HepG2 (cell line): ENCODE data around the gene PCP4L1. TPM values are rescaled to one million over a fixed set of nuclear protein-coding genes. Genes with fewer than 3 reads are reported as not detected.

Source experiments
- ATAC-seq: fragments of 200-7000 bp; cut with Tn5 transposase; 3 replicates; pipeline ENCODE4 v1.9.1; 2020; ENCODE audit warnings: mild to moderate bottlenecking, moderate library complexity
- BruUV-seq: library from RNA; stranded (reverse); fragments of 400-500 nt; replicated peaks from 2 replicates; lab custom pipeline; 2021; lab: Mats Ljungman, UMichigan
- CTCF ChIA-PET: fragments of 300-600 bp; formaldehyde crosslinking; extraction: SDS; loops from one replicate; lab custom pipeline; 2021; ENCODE audit warnings: low total read pairs, inconsistent platforms, low intra/inter-chr PET ratio; lab: Yijun Ruan, JAX
- POLR2A ChIA-PET: fragments of 350-600 bp; sonication (Branson Sonifier 250); formaldehyde crosslinking; loops from one replicate; lab custom pipeline; 2020; ENCODE audit warnings: antibody characterized with exemption, inconsistent platforms; lab: Yijun Ruan, JAX
- DNase-seq: peaks from one replicate; pipeline ENCODE4 v3.0.0-alpha.2; 2015; ENCODE audit warnings: low spot score
- FAIRE-seq: peaks from 3 replicates; lab custom pipeline; 2011; peaks lifted over from hg19 to GRCh38; lab: Jason Lieb, UNC
- H2AFZ ChIP-seq: one replicate; pipeline ENCODE4 v1.6.1; 2011; ENCODE audit warnings: low read length, inconsistent platforms
- H3K27ac ChIP-seq: fragments of 300-600 bp; 3 replicates; pipeline ENCODE4 v1.8.0; 2011; ENCODE audit warnings: mixed run types, mild to moderate bottlenecking, mixed read lengths, low read length, inconsistent platforms; ENCODE audit not compliant: insufficient read depth; ENCODE audit errors: extremely low read length
- H3K27me3 ChIP-seq, 2 experiments: fragments of 200-600 bp in 1 of 2; 2 replicates in 1 of 2; 3 replicates in 1 of 2; pipeline versions ENCODE4 v1.6.0 to v1.8.0; 2011; ENCODE audit warnings: low read length in 2 of 2, mild to moderate bottlenecking in 2 of 2, moderate library complexity in 2 of 2, inconsistent platforms in 1 of 2; ENCODE audit not compliant: insufficient read depth in 2 of 2, control insufficient read depth in 1 of 2
- H3K36me3 ChIP-seq, 2 experiments: fragments of 200-600 bp in 1 of 2; replicated peaks in 1 of 2; 2 replicates in 1 of 2; 3 replicates in 1 of 2; pipeline versions ENCODE4 v1.5.1 to v1.8.0; 2011; ENCODE audit warnings: low read length in 2 of 2, inconsistent platforms in 1 of 2; ENCODE audit not compliant: insufficient read depth in 2 of 2, control insufficient read depth in 1 of 2
- H3K4me1 ChIP-seq: 2 replicates; pipeline ENCODE4 v1.5.1; 2012; ENCODE audit warnings: low read length, inconsistent platforms; ENCODE audit not compliant: insufficient read depth
- H3K4me2 ChIP-seq: 2 replicates; pipeline ENCODE4 v1.6.0; 2011; ENCODE audit warnings: low read depth, low read length, inconsistent platforms
- H3K4me3 ChIP-seq, 3 experiments: fragments of 200-600 bp in 1 of 3; sonication (generic), shearing (Covaris generic) in 1 of 3; replicated peaks in 1 of 3; 2 replicates each; pipeline ENCODE4 v1.5.1; 2011 to 2016; ENCODE audit warnings: low read length in 3 of 3, inconsistent platforms in 2 of 3, low read depth in 2 of 3, mild to moderate bottlenecking in 2 of 3, control low read depth in 1 of 3, mixed read lengths in 1 of 3; ENCODE audit not compliant: insufficient read depth in 1 of 3
- H3K79me2 ChIP-seq: one replicate; pipeline ENCODE4 v1.6.1; 2011; ENCODE audit warnings: low read length, inconsistent platforms; ENCODE audit not compliant: insufficient read depth
- H3K9ac ChIP-seq: 2 replicates; pipeline ENCODE4 v1.6.0; 2011; ENCODE audit warnings: mild to moderate bottlenecking, low read depth, low read length, inconsistent platforms; ENCODE audit not compliant: insufficient read depth
- H3K9me3 ChIP-seq: 2 replicates; pipeline ENCODE4 v1.5.1; 2012; ENCODE audit warnings: mild to moderate bottlenecking, low read length
- H4K20me1 ChIP-seq: 2 replicates; pipeline ENCODE4 v1.6.0; 2011; ENCODE audit warnings: inconsistent platforms, mild to moderate bottlenecking, low read length, moderate library complexity; ENCODE audit not compliant: insufficient read depth
- CCDC6 ChIP-seq: sonication (generic); formaldehyde crosslinking; IDR thresholded peaks from 2 replicates; pipeline ENCODE4 v1.8.1; 2022; ENCODE audit warnings: mild to moderate bottlenecking, missing genetic modification reagents, moderate library complexity
- HMGA1 ChIP-seq: sonication (generic); formaldehyde crosslinking; conservative IDR thresholded peaks from 2 replicates; pipeline ENCODE4 v1.4.0; 2020; ENCODE audit warnings: missing genetic modification reagents
- MYPOP ChIP-seq: sonication (generic); formaldehyde crosslinking; IDR thresholded peaks from 2 replicates; pipeline ENCODE4 v1.8.1; 2023; ENCODE audit warnings: mild to moderate bottlenecking, moderate library complexity, missing genetic modification reagents
- POLR2G ChIP-seq: fragments of 200-400 bp; formaldehyde crosslinking; IDR thresholded peaks from 2 replicates; pipeline ENCODE4 v1.6.1; 2018; ENCODE audit warnings: mild to moderate bottlenecking, low read depth, low read length, moderate library complexity
- SRSF1 ChIP-seq: fragments of 200-400 bp; formaldehyde crosslinking; optimal IDR thresholded peaks from 2 replicates; pipeline ENCODE3; 2017; ENCODE audit warnings: mild to moderate bottlenecking, low read depth, low read length, moderate library complexity
- ZNF263 ChIP-seq: sonication (generic); formaldehyde crosslinking; IDR thresholded peaks from 2 replicates; pipeline ENCODE4 v1.4.0; 2020; ENCODE audit warnings: missing genetic modification reagents
- ZNF274 ChIP-seq: sonication (generic); formaldehyde crosslinking; IDR thresholded peaks from 2 replicates; pipeline ENCODE4 v1.5.1; 2020; ENCODE audit warnings: mild to moderate bottlenecking, missing genetic modification reagents
- ZNF75D ChIP-seq: sonication (generic); formaldehyde crosslinking; IDR thresholded peaks from 2 replicates; pipeline ENCODE4 v1.8.1; 2023; ENCODE audit warnings: missing genetic modification reagents, mild to moderate bottlenecking, borderline replicate concordance
- ZSCAN31 ChIP-seq: sonication (generic); formaldehyde crosslinking; IDR thresholded peaks from 2 replicates; pipeline ENCODE4 v1.5.0; 2020; ENCODE audit warnings: low read depth, mild to moderate bottlenecking, missing genetic modification reagents
- WGBS: methylation state at CpG from one replicate; pipeline ENCODE4 v1.1.6; 2017; ENCODE audit warnings: low lambda C conversion rate; 5-methylcytosine and 5-hydroxymethylcytosine counted together
- in situ Hi-C: cut with HindIII; loops from 2 replicates; pipeline ENCODE4 v1.10.0; 2017; ENCODE audit warnings: low pct_unique_long_range_greater_than_20kb; ENCODE audit not compliant: extremely low pct_ligation_motif_present
- intact Hi-C: fragments of 100-400 bp; cut with micrococcal nuclease; formaldehyde crosslinking; loops from one replicate; pipeline ENCODE4 v1.10.0; 2022; ENCODE audit not compliant: unreplicated experiment
- polyA plus RNA-seq, 8 experiments: library from polyadenylated mRNA; depleted of rRNA in 3 of 8; stranded (reverse) in 7 of 8; unstranded in 1 of 8; fragments of >200 nt; fragmentation: Illumina TruSeq in 4 of 8; extraction: Trizol in 4 of 8; gene quantifications; 2 replicates each; pipeline versions ENCODE4 v1.2.1 to v1.2.3, GENCODE V29; 2011 to 2016; ENCODE audit warnings: low read depth in 4 of 8, missing spikeins in 1 of 8, mixed read lengths in 1 of 8; ENCODE audit not compliant: insufficient read depth in 1 of 8
- total RNA-seq, 5 experiments: library from RNA; depleted of rRNA; stranded (reverse); fragments of >200 nt; fragmentation: Illumina TruSeq; extraction: Trizol; gene quantifications; 2 replicates each; pipeline ENCODE4 v1.2.3, GENCODE V29; 2016; ENCODE audit warnings: low read depth in 1 of 5

Gene PCP4L1
- total and polyA plus RNA-seq, 2 of the 13 experiments (the other 11 are each of a cell fraction or from before 2014, with no cell fraction given): 0.28 TPM; not detected in 1

DNA sequence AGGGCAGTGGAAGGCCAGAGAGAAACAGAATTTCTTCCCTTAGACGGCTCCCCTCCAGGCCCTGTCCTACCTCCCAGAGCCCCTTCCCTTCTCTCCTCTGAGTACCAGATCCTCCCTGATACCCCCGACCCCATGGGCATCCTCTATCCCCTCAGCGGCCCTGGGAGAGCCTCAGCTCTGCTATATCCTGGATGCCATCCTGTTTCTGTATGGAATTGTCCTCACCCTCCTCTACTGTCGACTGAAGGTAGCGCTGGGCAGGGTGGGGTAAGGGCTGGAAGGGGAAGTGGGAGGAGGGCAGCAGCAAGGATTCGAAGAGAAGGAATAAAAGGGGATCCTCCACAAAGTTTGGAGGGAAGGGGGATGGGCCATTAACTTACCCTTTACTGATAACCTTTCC lies 40.7 kb upstream of the PCP4L1 start:
- Histone ChIP-seq H3K9me3 (no peaks in the 10 kb centered on the region), H3K4me3 (peak overlapping the region; percentile 26 to 63 (median 29); a peak in 4 of 6 replicates), H3K27me3 (no peaks in the 10 kb centered on the region; a peak in 1 of 5 replicates), H3K4me1 (peaks cover 65% of the 10 kb centered on the region), H4K20me1 (peaks cover 10% of the 10 kb centered on the region), H2AFZ (no peak overlapping the region), H3K9ac (peak overlapping the region; percentile 67), H3K27ac (peak overlapping the region; percentile 99), H3K36me3 (peaks cover 1 to 31% of the 10 kb centered on the region in 2 experiments; a peak in 3 of 5 replicates), H3K4me2 (peak overlapping the region; percentile 87), H3K79me2 (peaks cover 13% of the 10 kb centered on the region)
- in situ Hi-C loops (no loop called here), intact Hi-C loops (no loop called here)
- DNase-seq (no peak), FAIRE-seq (no peak), ATAC-seq (peak; percentile 46)
- ChIA-PET CTCF (no interaction called here), POLR2A (interaction anchor here (0.9 to 12.5 kb wide), 11 partner anchors 8 to 172 kb away, joined by 3 to 357 read pairs (median 11); partner anchors contain the start of genes ADAMTS4, NDUFS2, SDHC and TOMM40L)
- TF ChIP-seq HMGA1 (CRISPR knock-in tag) (no peak), ZNF274 (CRISPR knock-in tag) (0 out of 2 replicates have a peak, but pooled peaks have one; percentile 8), CCDC6 (CRISPR knock-in tag) (0 out of 2 replicates have a peak, but pooled peaks have one; percentile 37), ZNF263 (CRISPR knock-in tag) (peak; percentile 30; the same call in 1 of the 2 replicates), POLR2G (peak; percentile 4), ZSCAN31 (CRISPR knock-in tag) (0 out of 2 replicates have a peak, but pooled peaks have one; percentile 7), ZNF75D (CRISPR knock-in tag) (no peak), MYPOP (CRISPR knock-in tag) (peak; percentile 39; the same call in 1 of the 2 replicates), SRSF1 (no peak)
- no TSS peak for BruUV-seq
- 15% methylated on average over 6 of the region's 6 CpGs for WGBS
